HuH-7 (cell line): ENCODE measurements around the gene HOXD10.

Source experiments
- DNase-seq: peaks from one replicate; pipeline ENCODE4 v3.0.0; 2011; ENCODE audit warnings: low spot score

Gene HOXD10

GRCh38 chr2:176123411-176124109 lies 7.0 kb downstream of the HOXD10 start:
- DNase-seq: no peak

GRCh38 chr2:176124110-176124946 lies 7.8 kb downstream of the HOXD10 start:
- no peak for DNase-seq

GRCh38 chr2:176124947-176125771 lies 8.6 kb downstream of the HOXD10 start:
- DNase-seq: no peak

GRCh38 chr2:176125772-176126054 lies 9.1 kb downstream of the HOXD10 start:
- peak; percentile 56 for DNase-seq

GRCh38 chr2:176126929-176127773 lies 10.6 kb downstream of the HOXD10 start:
- peak; percentile 74 for DNase-seq

GRCh38 chr2:176127774-176128072 lies 11.1 kb downstream of the HOXD10 start:
- DNase-seq: no peak

- no peak for DNase-seq
Observed at GRCh38 chr2:176128172-176128981, 11.8 kb downstream of the HOXD10 start.

GRCh38 chr2:176128982-176129796 lies 12.6 kb downstream of the HOXD10 start, which contains the start of gene HOXD8:
HOXD8 (plus strand) TSS chr2:176129705; CDS start chr2:176130367, 662 bp downstream.
- DNase-seq: peak; percentile 72

GRCh38 chr2:176129813-176130146 lies 13.2 kb downstream of the HOXD10 start:
- no peak for DNase-seq

- peak; percentile 54 for DNase-seq
Observed at GRCh38 chr2:176130147-176130956, 13.8 kb downstream of the HOXD10 start.

- no peak for DNase-seq
Observed at GRCh38 chr2:176130957-176131847, 14.6 kb downstream of the HOXD10 start.

GRCh38 chr2:176131848-176132158 lies 15.2 kb downstream of the HOXD10 start:
- DNase-seq: no peak

- no peak for DNase-seq
Observed at GRCh38 chr2:176132205-176133171, 15.9 kb downstream of the HOXD10 start.

GRCh38 chr2:176133389-176133788 lies 16.8 kb downstream of the HOXD10 start:
- no peak for DNase-seq

GRCh38 chr2:176134035-176134434 lies 17.5 kb downstream of the HOXD10 start:
- no peak for DNase-seq

GRCh38 chr2:176135035-176135440 lies 18.5 kb downstream of the HOXD10 start:
- DNase-seq: no peak
